ENCODE results near the gene FOXQ1. TPM values are rescaled to one million over a fixed set of nuclear protein-coding genes. Genes with fewer than 3 reads are reported as not detected.

FOXQ1 gene
- total and polyA plus RNA-seq, 10 of the 15 experiments (the other 5 are each of a cell fraction or from before 2014, with no cell fraction given) = 0.08 TPM; not detected in 9

- Histone ChIP-seq H2AFZ (ENCODE audit: control insufficient read depth, low read depth, low read length) (no peak overlapping the region), H3K4me3 (no peak overlapping the region), H3K9ac (ENCODE audit: control insufficient read depth, insufficient read depth, low read length) (no peak overlapping the region), H3K27ac (ENCODE audit: control insufficient read depth, insufficient read depth) (no peak overlapping the region), H3K4me2 (ENCODE audit: control insufficient read depth, insufficient read depth) (no peak overlapping the region), H3K27me3 (replicated peaks in 1 of 2; ENCODE audit: control insufficient read depth in 2 of 2, insufficient read depth in 2 of 2, low read length in 1 of 2) (peaks cover 2 to 4% of the 10 kb centered on the region in 2 experiments), H4K20me1 (ENCODE audit: control insufficient read depth, insufficient read depth) (no peaks in the 10 kb centered on the region), H3K79me2 (ENCODE audit: control insufficient read depth, insufficient read depth, low read length) (no peaks in the 10 kb centered on the region), H3K4me1 (ENCODE audit: control insufficient read depth, insufficient read depth, low read length) (no peaks in the 10 kb centered on the region), H3K9me3 (replicated peaks; ENCODE audit: control insufficient read depth, insufficient read depth, low read length) (no peaks in the 10 kb centered on the region), H3K36me3 (ENCODE audit: control insufficient read depth in 2 of 2, insufficient read depth in 2 of 2, low read length in 1 of 2) (no peaks in the 10 kb centered on the region)
- ChIA-PET SMC1A (ENCODE audit: uncharacterized antibody, unreplicated experiment) (no interaction called here), RAD21 (ENCODE audit: unreplicated experiment) (no interaction called here), POLR2A (no interaction called here), CTCF (no interaction called here)
- no TSS peak for BruUV-seq (replicated peaks)
- DNase-seq (ENCODE audit: low read depth, low spot score) (no peak), ATAC-seq (no peak), FAIRE-seq (no peak)
- intact Hi-C loops (cut with micrococcal nuclease; ENCODE audit: unreplicated experiment) = no loop called here
- WGBS (ENCODE audit: insufficient coverage, insufficient replicate concordance, low lambda C conversion rate, missing lambda C conversion rate) = 10% methylated on average over 5 of the region's 6 CpGs
- TF ChIP-seq TCF12 (IDR thresholded peaks at IDR 0.05; ENCODE audit: low read depth, low read length) (no peak), TARDBP (IDR thresholded peaks at IDR 0.05; ENCODE audit: borderline replicate concordance) (no peak), RB1 (IDR thresholded peaks at IDR 0.05; ENCODE audit: borderline replicate concordance) (no peak), MTA3 (IDR thresholded peaks at IDR 0.05; ENCODE audit: borderline replicate concordance, low read length) (no peak), NFIC (IDR thresholded peaks at IDR 0.05; ENCODE audit: low read depth, low read length) (no peak), SUPT20H (IDR thresholded peaks at IDR 0.05; ENCODE audit: borderline replicate concordance, control insufficient read depth, low read depth, low read length) (no peak), RUNX3 (IDR thresholded peaks at IDR 0.05; ENCODE audit: low read length) (no peak), CBX3 (IDR thresholded peaks at IDR 0.05; ENCODE audit: borderline replicate concordance, low read depth) (no peak), BACH1 (IDR thresholded peaks at IDR 0.05; ENCODE audit: borderline replicate concordance) (no peak), ZBTB33 (IDR thresholded peaks at IDR 0.05) (no peak), MTA2 (IDR thresholded peaks at IDR 0.05; ENCODE audit: low read depth) (no peak), ETV6 (conservative IDR thresholded peaks at IDR 0.05 in 1 of 2, IDR thresholded peaks at IDR 0.05 in 1 of 2; ENCODE audit: borderline replicate concordance in 1 of 2, low read depth in 1 of 2) (no peak), CHD1 (IDR thresholded peaks at IDR 0.05; ENCODE audit: low read depth, low read length) (no peak), BHLHE40 (IDR thresholded peaks at IDR 0.05; ENCODE audit: borderline replicate concordance in 1 of 2, low read depth in 2 of 2, low read length in 1 of 2) (no peak), SMC3 (IDR thresholded peaks at IDR 0.05; ENCODE audit: borderline replicate concordance, low read length) (no peak), SUZ12 (IDR thresholded peaks at IDR 0.05; ENCODE audit: unreplicated experiment) (no peak)
- TF ChIP-seq, protein P1, sequence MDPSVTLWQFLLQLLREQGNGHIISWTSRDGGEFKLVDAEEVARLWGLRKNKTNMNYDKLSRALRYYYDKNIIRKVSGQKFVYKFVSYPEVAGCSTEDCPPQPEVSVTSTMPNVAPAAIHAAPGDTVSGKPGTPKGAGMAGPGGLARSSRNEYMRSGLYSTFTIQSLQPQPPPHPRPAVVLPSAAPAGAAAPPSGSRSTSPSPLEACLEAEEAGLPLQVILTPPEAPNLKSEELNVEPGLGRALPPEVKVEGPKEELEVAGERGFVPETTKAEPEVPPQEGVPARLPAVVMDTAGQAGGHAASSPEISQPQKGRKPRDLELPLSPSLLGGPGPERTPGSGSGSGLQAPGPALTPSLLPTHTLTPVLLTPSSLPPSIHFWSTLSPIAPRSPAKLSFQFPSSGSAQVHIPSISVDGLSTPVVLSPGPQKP (IDR thresholded peaks at IDR 0.05; ENCODE audit: low read depth, low read length) = no peak
- TF ChIP-seq, protein P2, sequence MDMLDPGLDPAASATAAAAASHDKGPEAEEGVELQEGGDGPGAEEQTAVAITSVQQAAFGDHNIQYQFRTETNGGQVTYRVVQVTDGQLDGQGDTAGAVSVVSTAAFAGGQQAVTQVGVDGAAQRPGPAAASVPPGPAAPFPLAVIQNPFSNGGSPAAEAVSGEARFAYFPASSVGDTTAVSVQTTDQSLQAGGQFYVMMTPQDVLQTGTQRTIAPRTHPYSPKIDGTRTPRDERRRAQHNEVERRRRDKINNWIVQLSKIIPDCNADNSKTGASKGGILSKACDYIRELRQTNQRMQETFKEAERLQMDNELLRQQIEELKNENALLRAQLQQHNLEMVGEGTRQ (IDR thresholded peaks at IDR 0.05; ENCODE audit: borderline replicate concordance, low read depth, low read length) = no peak
- in situ Hi-C loops (cut with MboI) = no loop called here
Measured at GRCh38 chr6:1262704-1263038, 49.2 kb upstream of the FOXQ1 start.
